H4 (cell line): ENCODE results near the gene CNIH3. TPM values are rescaled to one million over a fixed set of nuclear protein-coding genes. Genes with fewer than 3 reads are reported as not detected.
A peak's percentile ranks its signal among the peaks of the same experiment; 100 is the strongest.
"Not testable (repeated sequence)": the region's sequence is repeated elsewhere in the genome, so short reads cannot be mapped to it uniquely, and the experiment has no call there.

Experiments
- DNase-seq: peaks from one replicate; pipeline ENCODE4 v3.0.0-alpha.2; 2015; ENCODE audit warnings: low spot score
- total RNA-seq: library from RNA; depleted of rRNA; stranded (reverse); fragments of >200 nt; shearing (Covaris generic); gene quantifications from 2 replicates; pipeline ENCODE4 v1.2.3, GENCODE V29; 2014

CNIH3 gene
- total RNA-seq, 1 experiment from 2014 or later = 2.5 TPM

DNA sequence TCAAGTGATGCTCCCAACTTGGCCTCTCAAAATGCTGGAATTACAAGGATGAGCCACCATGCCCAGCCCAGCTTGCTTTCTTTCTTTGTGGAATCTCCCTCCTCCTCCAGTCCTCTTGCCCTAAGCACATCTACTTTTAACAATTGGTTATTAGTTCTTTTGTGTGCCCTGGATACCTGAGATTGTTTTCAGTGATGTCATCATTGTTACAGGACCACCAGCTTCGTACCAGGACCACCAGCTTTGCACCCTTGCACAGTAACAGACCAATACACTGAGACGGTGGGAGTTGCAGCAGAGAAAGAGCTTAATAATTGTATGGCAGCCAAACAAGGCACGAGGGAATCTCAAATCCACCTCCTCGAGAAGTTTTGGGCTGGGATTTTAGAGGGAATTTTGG, 71.3 kb downstream of the CNIH3 start:
- DNase-seq = no peak

DNA sequence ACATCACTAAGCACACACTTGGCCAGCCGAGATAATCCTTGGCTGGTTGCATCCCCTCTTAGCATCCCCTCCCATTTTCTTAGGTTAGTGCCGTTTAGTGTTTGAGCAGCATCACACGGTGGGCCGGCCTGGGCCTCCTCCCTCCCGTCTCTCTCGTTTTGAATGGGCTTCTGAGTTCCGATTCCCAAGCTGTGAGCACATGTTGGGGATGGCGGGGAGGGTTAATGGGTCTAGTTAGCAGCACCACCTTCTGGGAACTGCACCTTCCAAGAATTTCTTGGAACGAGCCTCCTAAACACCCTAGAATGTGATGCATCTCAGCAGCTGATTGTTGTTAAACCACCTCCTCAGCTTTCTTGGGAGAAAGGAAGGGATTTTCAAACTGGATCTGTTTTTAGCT, 73.3 kb downstream of the CNIH3 start:
- DNase-seq = no peak

DNA sequence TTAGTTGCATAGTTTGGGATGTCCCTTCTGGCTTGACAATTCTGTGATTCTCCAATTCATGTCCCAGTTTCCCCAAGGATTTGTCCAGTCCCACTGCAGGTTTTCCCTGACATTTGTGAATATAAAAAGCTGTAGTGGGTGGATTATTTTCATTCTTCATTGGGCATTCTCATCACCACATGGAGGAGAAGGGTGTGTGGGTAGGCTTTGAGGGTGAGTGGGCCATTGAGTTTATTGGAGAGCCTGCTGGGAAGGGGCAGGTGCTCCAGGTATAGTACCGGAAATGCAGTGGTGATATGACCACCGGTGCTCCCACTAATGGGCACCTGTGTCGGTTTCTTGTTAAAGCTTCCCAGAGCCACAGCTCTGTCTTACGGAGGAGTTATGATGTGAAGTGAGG, 74.5 kb downstream of the CNIH3 start:
- DNase-seq = no peak

GRCh38 chr1:224691148-224691925, 75.2 kb downstream of the CNIH3 start:
- no peak for DNase-seq

GRCh38 chr1:224694969-224695368, 78.9 kb downstream of the CNIH3 start:
- DNase-seq = no peak

DNA sequence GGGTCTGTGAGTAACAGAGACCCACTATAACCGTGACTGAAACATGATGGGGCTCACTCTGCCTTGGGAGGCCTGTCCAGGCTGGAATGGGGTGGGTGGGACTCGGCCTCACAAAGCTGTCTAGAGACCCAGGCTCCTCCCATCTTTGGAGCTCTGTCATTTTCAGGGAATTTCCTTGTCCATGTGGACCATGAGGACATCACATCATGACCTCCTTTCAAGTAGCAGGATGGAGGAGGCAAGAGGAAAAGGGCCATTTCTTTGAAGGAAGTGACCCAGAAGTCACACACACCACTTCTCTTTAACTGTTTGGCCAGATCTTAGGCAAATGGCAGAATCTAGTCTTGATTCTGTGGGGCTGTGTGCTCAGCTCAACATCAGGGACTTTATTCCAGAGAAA, 79.9 kb downstream of the CNIH3 start:
- DNase-seq = no peak

DNA sequence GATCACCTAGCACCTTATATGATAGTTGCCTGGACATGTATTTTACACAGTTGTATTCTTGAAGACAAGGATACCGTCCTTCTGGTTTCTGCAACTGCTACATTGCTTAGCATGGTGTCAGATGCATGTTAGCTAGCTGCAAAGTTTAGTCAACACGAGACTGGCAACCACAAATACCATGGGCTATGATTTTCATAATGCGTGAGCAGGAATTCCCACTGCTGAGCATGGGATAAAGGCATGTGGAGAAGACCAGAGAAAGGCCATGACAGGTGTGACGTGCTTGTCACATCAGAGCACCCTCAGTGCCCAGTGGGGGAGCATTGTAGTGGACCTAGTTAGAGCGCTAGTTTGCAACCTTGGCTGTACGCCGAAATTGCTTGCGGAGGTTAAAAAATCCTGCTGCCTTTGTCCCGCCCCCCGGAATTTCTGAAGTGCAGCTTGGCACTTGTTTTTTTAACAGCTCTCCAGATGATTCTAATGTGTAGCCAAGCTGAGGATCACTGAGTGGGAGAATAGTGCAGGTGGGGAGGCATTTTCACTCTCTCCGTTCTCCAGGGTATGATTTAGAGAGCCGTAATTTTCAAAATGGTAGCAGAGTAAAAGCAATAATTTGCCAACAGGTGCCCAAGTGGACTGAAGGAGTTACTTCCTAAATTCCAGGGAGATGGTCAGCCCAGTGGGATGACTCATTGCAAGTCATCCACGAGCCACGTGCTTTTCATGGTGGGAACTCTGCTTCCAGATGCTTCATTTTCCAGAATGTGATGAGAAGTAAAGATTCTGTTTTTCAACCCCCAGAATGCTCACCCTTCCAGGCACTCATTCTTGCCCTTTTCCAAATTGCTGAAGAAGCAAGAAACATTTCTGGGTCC, 81.0 kb downstream of the CNIH3 start:
- DNase-seq = peak; percentile 32

GRCh38 chr1:224698015-224698451, 81.9 kb downstream of the CNIH3 start:
- DNase-seq = no peak

DNA sequence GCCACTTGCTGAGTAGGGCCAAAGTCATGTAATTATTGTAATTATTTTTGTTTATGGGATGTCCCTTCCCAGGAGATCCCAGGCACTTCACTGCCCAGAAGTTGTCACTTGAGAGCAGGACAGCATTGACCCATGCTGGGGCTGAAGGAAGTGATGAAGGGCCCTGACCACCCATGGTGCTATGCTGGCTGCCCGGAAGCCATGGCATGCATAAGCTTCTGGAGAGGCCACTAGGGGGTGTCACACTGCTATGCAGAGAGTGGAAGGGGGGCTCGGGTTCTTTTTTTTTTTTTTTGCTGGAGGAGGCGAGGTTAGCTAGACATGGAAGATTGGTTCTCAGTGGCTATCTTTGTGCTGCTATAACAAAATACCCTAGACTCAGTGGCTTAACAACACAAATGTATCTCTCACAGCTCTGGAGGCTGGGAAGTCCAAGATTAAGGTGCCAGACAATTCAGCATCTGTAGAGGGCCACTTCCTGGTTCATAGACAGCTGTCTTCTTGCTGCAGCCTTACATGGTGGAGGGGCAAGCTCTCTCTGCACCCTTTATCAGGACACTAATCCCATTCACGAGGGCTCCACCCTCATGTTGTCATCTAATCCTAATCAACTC, 84.9 kb downstream of the CNIH3 start:
- peak; percentile 46 for DNase-seq

GRCh38 chr1:224703702-224704101, 87.6 kb downstream of the CNIH3 start:
- no peak for DNase-seq

GRCh38 chr1:224704107-224704735, 88.1 kb downstream of the CNIH3 start:
- no peak for DNase-seq

- no peak for DNase-seq
These were observed 89.5 kb downstream of the CNIH3 start for GRCh38 chr1:224705578-224705977.

DNA sequence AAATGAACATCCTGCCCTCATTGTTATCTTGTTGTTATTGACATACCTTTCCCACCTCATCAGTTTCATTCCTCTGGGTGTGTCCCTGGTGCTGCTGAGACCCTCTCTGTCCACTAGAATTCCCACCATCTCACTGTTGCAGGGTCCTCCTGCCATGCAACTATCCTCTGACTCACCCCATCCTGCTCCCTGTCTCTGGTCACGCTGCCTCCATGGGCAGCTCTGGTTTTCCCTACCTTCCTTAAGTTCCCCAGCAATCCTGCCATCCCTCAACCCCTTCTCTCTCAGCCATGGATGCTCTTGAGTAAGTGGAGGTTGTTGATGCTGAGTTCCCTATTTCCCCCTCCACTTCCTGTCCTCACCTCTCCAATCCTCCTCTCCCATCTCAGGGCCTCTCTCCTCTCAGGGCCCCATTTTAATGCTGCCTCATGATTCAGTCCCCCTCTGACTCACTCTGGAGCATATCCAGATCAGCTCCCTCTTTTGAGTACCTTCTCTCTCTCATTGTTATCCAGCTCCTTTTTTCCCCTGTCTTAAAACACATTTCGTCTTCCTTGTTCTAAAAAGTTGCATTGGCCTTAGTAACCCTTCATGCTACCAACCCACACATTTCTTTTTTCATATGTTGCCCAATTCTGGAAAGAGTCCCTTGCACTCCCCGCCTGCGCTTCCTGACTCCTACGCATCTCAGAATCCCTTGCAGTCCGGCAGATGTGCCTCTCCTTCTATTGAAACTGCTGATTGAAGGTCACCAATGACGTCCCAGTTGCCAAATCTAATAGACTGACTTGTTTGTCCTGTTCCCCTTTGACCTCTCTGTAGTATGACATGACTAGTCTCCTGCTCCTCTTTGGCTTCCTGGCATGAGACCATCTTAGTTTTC, 92.0 kb downstream of the CNIH3 start:
- peak; percentile 30 for DNase-seq

DNA sequence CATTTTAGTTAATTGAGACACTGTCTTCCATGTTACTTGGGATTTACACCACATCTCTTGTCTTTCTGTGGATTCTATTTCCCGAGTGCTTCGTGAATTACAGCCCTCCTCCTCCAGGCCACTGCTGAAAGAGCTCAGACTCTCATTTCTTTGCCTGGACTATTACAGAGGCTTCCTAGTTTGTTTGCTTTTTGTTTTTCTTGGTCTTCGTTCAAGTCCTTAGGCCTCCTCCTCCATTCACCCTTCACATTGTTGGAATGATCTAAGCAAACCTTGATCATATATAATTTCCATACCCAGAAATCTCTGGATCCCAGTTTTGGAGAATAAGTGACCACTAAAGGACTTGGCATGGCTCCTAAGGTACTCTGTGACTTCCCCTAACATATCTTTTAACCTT, 94.1 kb downstream of the CNIH3 start:
- DNase-seq = no peak

- DNase-seq = not testable (repeated sequence)
These were observed 95.2 kb downstream of the CNIH3 start for GRCh38 chr1:224711231-224711756.

DNA sequence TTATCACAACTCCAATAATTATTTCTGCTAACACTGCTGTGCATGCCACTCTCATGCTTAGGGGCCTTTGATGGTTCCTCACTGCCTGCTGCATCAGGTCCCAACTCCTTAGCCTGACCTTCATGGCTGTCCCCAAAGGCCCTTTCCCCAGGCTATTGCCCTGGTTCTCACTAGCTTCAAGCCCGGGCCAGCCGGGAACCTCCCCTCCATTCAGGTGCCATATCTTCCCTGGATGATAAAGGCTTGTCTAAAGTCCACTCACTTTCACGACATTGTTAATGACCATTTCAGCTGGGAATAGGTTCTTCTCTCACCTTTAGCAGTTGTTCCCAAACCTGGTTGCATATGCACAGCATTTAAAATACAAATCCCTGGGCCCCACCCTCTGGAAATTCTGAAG, 95.8 kb downstream of the CNIH3 start:
- DNase-seq = no peak

- no peak for DNase-seq
These were observed 97.1 kb downstream of the CNIH3 start for GRCh38 chr1:224713228-224713627.

DNA sequence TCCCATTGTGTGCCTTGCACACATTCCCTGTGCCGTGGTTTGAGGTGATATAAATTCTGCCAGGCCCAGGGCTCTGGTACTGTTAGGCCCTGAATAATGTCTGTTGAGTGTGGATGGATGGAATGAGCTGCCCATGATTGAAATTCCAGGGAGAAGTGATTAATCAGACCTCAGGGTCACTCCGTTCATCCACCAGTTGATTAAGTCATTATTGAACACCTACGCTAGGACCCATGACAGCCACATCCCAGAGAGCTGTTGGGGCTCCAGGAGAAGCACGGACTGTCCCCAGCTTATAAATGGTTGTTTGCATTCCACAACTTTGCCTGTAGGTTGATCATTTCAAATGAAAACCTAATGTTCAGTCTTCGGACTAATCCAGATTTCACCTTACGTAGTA, 98.4 kb downstream of the CNIH3 start:
- DNase-seq = no peak

GRCh38 chr1:224718470-224719053, 102.4 kb downstream of the CNIH3 start:
- DNase-seq = no peak

- no peak for DNase-seq
These were observed 103.6 kb downstream of the CNIH3 start for GRCh38 chr1:224719716-224720115.
